GM12892 (cell line): ENCODE measurements around the gene PDYN.

Source experiments
- POLR2A ChIP-seq: IDR thresholded peaks from 2 replicates; pipeline ENCODE4 v1.6.1; 2011; ENCODE audit warnings: low read depth, low read length, control low read depth
- TAF1 ChIP-seq: IDR thresholded peaks from 2 replicates; pipeline ENCODE4 v1.6.1; 2011; ENCODE audit warnings: low read depth, mild to moderate bottlenecking, control low read depth, low read length, borderline replicate concordance

GRCh38 chr20:1940581-1940980 lies 53.3 kb downstream of the PDYN start:
- TF ChIP-seq TAF1 (no peak), POLR2A (no peak)
